ENCODE data around the gene BATF3. TPM values are rescaled to one million over a fixed set of nuclear protein-coding genes. Genes with fewer than 3 reads are reported as not detected.

Gene BATF3
- total RNA-seq, 3 donors from 2014 or later = 1.0 to 7.5 (median 1.9) TPM

GRCh38 chr1:212703991-212704564 is 4.4 kb upstream of the BATF3 start:
- intact Hi-C loops (cut with DNase I; ENCODE audit: low total_unique reads) = no loop called here
- H3K4me3 ChIP-seq = no peak overlapping the region
- TF ChIP-seq POLR2AphosphoS5 (IDR thresholded peaks at IDR 0.05) (no peak), CTCF (IDR thresholded peaks at IDR 0.05) (no peak), POLR2A (IDR thresholded peaks at IDR 0.05) (no peak)

GRCh38 chr1:212702672-212703071 is 3.0 kb upstream of the BATF3 start:
- DNase-seq (ENCODE audit: low spot score in 2 of 2) = no peak
- intact Hi-C loops (cut with DNase I; ENCODE audit: low total_unique reads) = no loop called here
- TF ChIP-seq CTCF (IDR thresholded peaks at IDR 0.05) (no peak), POLR2A (IDR thresholded peaks at IDR 0.05) (no peak), POLR2AphosphoS5 (IDR thresholded peaks at IDR 0.05) (no peak)
- Histone ChIP-seq H3K36me3 (no peaks in the 10 kb centered on the region), H3K4me1 (peaks cover 0 to 4% of the 10 kb centered on the region in 2 donors), H3K4me3 (no peak overlapping the region), H3K9me3 (no peaks in the 10 kb centered on the region), H3K27ac (no peak overlapping the region), H3K27me3 (no peaks in the 10 kb centered on the region)

More at GRCh38 chr1:212703991-212704564, 4.4 kb upstream of the BATF3 start:
- peaks cover 0 to 4% of the 10 kb centered on the region in 2 donors for H3K4me1 ChIP-seq
- H3K36me3 ChIP-seq = no peaks in the 10 kb centered on the region
- no peak for DNase-seq (ENCODE audit: low spot score in 2 of 2)
- H3K9me3 ChIP-seq = no peaks in the 10 kb centered on the region
- no peak overlapping the region for H3K27ac ChIP-seq
- H3K27me3 ChIP-seq = no peaks in the 10 kb centered on the region

- no peak for TF ChIP-seq POLR2AphosphoS5 (IDR thresholded peaks at IDR 0.05)
- TF ChIP-seq CTCF (IDR thresholded peaks at IDR 0.05) = no peak
- TF ChIP-seq POLR2A (IDR thresholded peaks at IDR 0.05) = no peak
- no peaks in the 10 kb centered on the region for H3K9me3 ChIP-seq
- no peaks in the 10 kb centered on the region for H3K36me3 ChIP-seq
- intact Hi-C loops (cut with DNase I; ENCODE audit: low total_unique reads) = no loop called here
- no peak overlapping the region for H3K27ac ChIP-seq
- DNase-seq (ENCODE audit: low spot score in 2 of 2) = no peak
- no peaks in the 10 kb centered on the region for H3K27me3 ChIP-seq
- peaks cover 0 to 4% of the 10 kb centered on the region in 2 donors for H3K4me1 ChIP-seq
- no peak overlapping the region for H3K4me3 ChIP-seq
Measured at GRCh38 chr1:212701910-212702309, 2.3 kb upstream of the BATF3 start.

- H3K9me3 ChIP-seq = no peaks in the 10 kb centered on the region
- H3K36me3 ChIP-seq = no peaks in the 10 kb centered on the region
- H3K27me3 ChIP-seq = no peaks in the 10 kb centered on the region
- peak; percentile 35 to 56 for DNase-seq (ENCODE audit: low spot score in 2 of 2)
- TF ChIP-seq CTCF (IDR thresholded peaks at IDR 0.05) (no peak), POLR2AphosphoS5 (IDR thresholded peaks at IDR 0.05) (no peak), POLR2A (IDR thresholded peaks at IDR 0.05) (no peak)
- H3K4me1 ChIP-seq = peaks cover 0 to 4% of the 10 kb centered on the region in 2 donors
- H3K4me3 ChIP-seq = peak overlapping the region; percentile 54 to 95 (median 67)
- intact Hi-C loops (cut with DNase I; ENCODE audit: low total_unique reads) = no loop called here
- H3K27ac ChIP-seq = peak overlapping the region; percentile 50 to 91
Measured at GRCh38 chr1:212700892-212701819, 1.5 kb upstream of the BATF3 start.

Data from breast epithelium (tissue), 4 donors.